ENCODE results near the gene MBP. TPM values are rescaled to one million over a fixed set of nuclear protein-coding genes. Genes with fewer than 3 reads are reported as not detected.

Gene MBP
- total RNA-seq, 3 donors from 2014 or later = 37.9 to 48.5 (median 47.4) TPM

DNA sequence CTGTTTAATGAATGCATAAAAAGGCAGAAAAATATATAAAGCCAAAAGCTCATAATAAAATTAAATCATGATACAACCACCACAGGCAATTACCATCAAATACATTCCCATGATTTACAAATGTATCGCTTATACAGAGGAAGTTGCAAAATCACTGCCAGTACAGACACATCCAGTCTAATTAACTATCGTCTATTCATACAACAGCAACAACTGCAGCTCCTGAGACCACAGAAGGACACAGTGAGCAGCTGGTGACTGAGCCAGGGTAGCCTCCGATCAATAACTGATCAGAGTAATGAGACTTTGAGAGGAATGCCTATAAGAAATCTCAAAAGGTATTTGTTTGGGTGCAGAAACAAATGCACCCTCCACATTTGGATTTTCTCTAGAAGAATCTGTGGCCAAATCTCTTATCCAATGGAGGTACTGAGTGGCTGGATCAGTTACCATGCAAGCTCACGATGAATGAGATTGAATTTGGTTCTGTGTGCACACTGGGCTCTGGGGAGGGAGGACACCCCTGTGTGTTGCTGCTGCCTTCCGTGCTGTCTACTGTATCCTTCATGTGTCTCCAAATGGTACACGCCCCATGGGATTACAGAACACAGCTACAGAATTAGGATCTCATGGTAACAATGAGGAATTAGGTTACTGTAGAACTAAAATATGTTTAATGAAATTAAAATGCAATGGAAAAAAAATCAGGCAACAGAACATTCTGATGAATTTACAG, 119.6 kb downstream of the MBP start:
- TF ChIP-seq, protein P1, sequence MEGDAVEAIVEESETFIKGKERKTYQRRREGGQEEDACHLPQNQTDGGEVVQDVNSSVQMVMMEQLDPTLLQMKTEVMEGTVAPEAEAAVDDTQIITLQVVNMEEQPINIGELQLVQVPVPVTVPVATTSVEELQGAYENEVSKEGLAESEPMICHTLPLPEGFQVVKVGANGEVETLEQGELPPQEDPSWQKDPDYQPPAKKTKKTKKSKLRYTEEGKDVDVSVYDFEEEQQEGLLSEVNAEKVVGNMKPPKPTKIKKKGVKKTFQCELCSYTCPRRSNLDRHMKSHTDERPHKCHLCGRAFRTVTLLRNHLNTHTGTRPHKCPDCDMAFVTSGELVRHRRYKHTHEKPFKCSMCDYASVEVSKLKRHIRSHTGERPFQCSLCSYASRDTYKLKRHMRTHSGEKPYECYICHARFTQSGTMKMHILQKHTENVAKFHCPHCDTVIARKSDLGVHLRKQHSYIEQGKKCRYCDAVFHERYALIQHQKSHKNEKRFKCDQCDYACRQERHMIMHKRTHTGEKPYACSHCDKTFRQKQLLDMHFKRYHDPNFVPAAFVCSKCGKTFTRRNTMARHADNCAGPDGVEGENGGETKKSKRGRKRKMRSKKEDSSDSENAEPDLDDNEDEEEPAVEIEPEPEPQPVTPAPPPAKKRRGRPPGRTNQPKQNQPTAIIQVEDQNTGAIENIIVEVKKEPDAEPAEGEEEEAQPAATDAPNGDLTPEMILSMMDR (IDR thresholded peaks at IDR 0.05) = no peak
- Histone ChIP-seq H3K9me3 (no peaks in the 10 kb centered on the region), H3K36me3 (ENCODE audit: low read depth) (peaks cover 13% of the 10 kb centered on the region), H3K4me1 (ENCODE audit: low read depth) (no peaks in the 10 kb centered on the region), H3K4me3 (no peak overlapping the region)
- intact Hi-C loops (cut with DNase I, micrococcal nuclease) = no loop called here
- no peak for DNase-seq
- no peak for ATAC-seq

DNA sequence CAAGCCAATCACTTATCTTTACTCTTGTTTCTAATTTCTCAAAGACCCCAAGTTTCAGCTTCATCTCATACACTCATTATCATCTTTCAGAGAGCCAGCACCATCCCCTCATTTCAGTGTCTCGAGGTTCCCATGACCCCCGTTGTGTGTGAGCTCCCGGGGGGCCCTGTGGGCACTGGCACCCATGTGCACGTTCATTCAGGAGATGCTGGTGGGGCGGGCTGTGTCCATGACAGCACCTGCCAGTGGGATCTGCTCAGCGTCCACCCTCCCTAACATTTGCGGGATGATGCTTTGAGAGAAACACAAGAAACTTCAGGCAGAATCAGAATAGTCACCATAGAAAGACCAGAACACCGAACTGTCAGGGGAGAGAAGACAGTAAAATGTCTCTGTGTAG, 120.5 kb downstream of the MBP start:
- DNase-seq = no peak

DNA sequence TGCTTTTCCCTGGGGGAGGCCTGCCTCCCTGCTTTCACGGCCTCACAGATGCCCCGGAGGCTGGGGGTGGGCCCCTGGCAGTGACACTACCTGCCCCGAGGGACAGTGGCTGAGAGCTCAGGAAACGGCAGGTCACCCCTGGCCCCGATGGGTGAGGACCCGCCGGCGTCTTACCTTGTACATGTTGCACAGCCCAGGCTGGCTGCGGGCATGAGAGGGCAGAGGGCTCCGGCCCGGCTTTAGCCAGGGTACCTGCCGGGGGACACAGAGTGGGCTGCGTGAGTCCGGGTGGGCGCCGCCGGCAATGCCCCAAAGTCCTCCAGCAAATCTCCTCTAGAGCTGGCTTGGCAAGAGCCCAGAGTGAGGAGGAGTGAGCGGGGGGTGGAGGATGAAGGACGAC, 122.9 kb downstream of the MBP start:
- intact Hi-C loops (cut with DNase I, micrococcal nuclease) = loop anchor here in 1 of 2 donors (10.0 kb wide), 1 partner anchor 195 kb away; no protein-coding TSS in a partner anchor
- Histone ChIP-seq H3K36me3 (ENCODE audit: low read depth) (peaks cover 8% of the 10 kb centered on the region), H3K4me3 (no peak overlapping the region), H3K4me1 (ENCODE audit: low read depth) (no peaks in the 10 kb centered on the region), H3K9me3 (no peaks in the 10 kb centered on the region)
- no peak for DNase-seq
- ATAC-seq = no peak
- TF ChIP-seq, protein P1 (IDR thresholded peaks at IDR 0.05) = no peak

More for the DNA sequence above, 120.5 kb downstream of the MBP start:
- Histone ChIP-seq H3K4me1 (ENCODE audit: low read depth) (no peaks in the 10 kb centered on the region), H3K9me3 (no peaks in the 10 kb centered on the region), H3K4me3 (no peak overlapping the region), H3K36me3 (ENCODE audit: low read depth) (peaks cover 13% of the 10 kb centered on the region)
- TF ChIP-seq, protein P1 (IDR thresholded peaks at IDR 0.05) = no peak
- ATAC-seq = no peak
- intact Hi-C loops (cut with DNase I, micrococcal nuclease) = no loop called here

- ATAC-seq (no peak), DNase-seq (no peak)
- TF ChIP-seq, protein P1 (IDR thresholded peaks at IDR 0.05) = no peak
- intact Hi-C loops (cut with DNase I, micrococcal nuclease) = loop anchor here in 1 of 2 donors (10.0 kb wide), 1 partner anchor 196 kb away; no protein-coding TSS in a partner anchor
- no peaks in the 10 kb centered on the region for H3K4me1 ChIP-seq (ENCODE audit: low read depth)
- H3K4me3 ChIP-seq = no peak overlapping the region
- no peaks in the 10 kb centered on the region for H3K9me3 ChIP-seq
- peaks cover 8% of the 10 kb centered on the region for H3K36me3 ChIP-seq (ENCODE audit: low read depth)
Observed at GRCh38 chr18:77008576-77009315, 123.8 kb downstream of the MBP start.

DNA sequence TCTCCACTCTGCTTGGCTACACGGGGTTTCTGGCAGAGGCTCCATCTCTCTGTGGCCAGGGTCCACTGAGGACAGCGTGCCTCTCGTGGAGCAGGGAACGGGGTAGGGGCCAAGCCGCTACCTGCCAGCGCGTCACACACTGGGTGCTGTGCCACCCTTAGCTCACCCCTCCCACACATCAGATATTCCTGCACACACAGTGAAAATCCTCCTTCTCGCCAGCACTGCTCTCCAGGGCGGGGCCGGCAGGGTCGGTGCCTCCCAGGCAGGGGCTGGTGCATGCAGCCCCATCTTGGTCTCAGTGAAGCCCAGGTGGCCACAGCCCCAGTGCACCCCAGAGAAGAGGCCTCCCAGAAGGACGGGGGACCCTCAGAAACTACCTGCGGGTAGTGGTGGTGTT, 124.6 kb downstream of the MBP start:
- H3K4me1 ChIP-seq (ENCODE audit: low read depth) = no peaks in the 10 kb centered on the region
- no peaks in the 10 kb centered on the region for H3K9me3 ChIP-seq
- TF ChIP-seq, protein P1 (IDR thresholded peaks at IDR 0.05) = no peak
- ATAC-seq = no peak
- H3K36me3 ChIP-seq (ENCODE audit: low read depth) = peaks cover 8% of the 10 kb centered on the region
- no peak overlapping the region for H3K4me3 ChIP-seq
- intact Hi-C loops (cut with DNase I, micrococcal nuclease) = loop anchor here in 1 of 2 donors (10.0 kb wide), 1 partner anchor 197 kb away; no protein-coding TSS in a partner anchor
- no peak for DNase-seq

Data from mucosa of descending colon (tissue), 3 donors.